Endothelial cell of umbilical vein (primary cell): Measurements from ENCODE around the gene ANGPTL4. TPM values are rescaled to one million over a fixed set of nuclear protein-coding genes. Genes with fewer than 3 reads are reported as not detected.

ENCODE experiments used
- BruUV-seq: library from RNA; stranded (reverse); fragments of 400-500 nt; replicated peaks from 2 replicates; lab custom pipeline; 2021; lab: Mats Ljungman, UMichigan
- CTCF ChIA-PET: fragments of 300-600, 350-600 bp; sonication (Branson Sonifier 250); formaldehyde crosslinking; loops from one replicate; lab custom pipeline; 2021; ENCODE audit warnings: antibody characterized with exemption, inconsistent platforms; lab: Charles Lee
- POLR2A ChIA-PET: fragments of 300-600, 350-600 bp; sonication (Branson Sonifier 250); formaldehyde crosslinking; loops from one replicate; lab custom pipeline; 2021; ENCODE audit warnings: antibody characterized with exemption, inconsistent platforms; lab: Charles Lee
- DNase-seq: peaks from one replicate; pipeline ENCODE4 v3.0.0-alpha.2; 2011; ENCODE audit warnings: low read depth, low spot score
- FAIRE-seq: peaks from 2 replicates; lab custom pipeline; 2011; peaks lifted over from hg19 to GRCh38; lab: Jason Lieb, UNC
- H2AFZ ChIP-seq: 2 replicates; pipeline ENCODE4 v1.6.0; 2012; ENCODE audit warnings: low read depth, low read length, control low read depth, inconsistent platforms
- H3K27ac ChIP-seq: 2 replicates; pipeline ENCODE4 v1.5.1; 2011; ENCODE audit warnings: low read depth, mild to moderate bottlenecking, control low read depth, low read length, moderate library complexity; ENCODE audit not compliant: insufficient read depth
- H3K27me3 ChIP-seq, 2 experiments: 2 replicates each; pipeline versions ENCODE4 v1.6.0 to v1.6.1; 2011; ENCODE audit warnings: low read length in 2 of 2, mixed read lengths in 1 of 2; ENCODE audit not compliant: control insufficient read depth in 2 of 2, insufficient read depth in 2 of 2
- H3K36me3 ChIP-seq, 2 experiments: 2 replicates in 1 of 2; 3 replicates in 1 of 2; pipeline ENCODE4 v1.5.1; 2011; ENCODE audit warnings: low read length in 2 of 2, mild to moderate bottlenecking in 1 of 2, moderate library complexity in 1 of 2; ENCODE audit not compliant: control insufficient read depth in 2 of 2, insufficient read depth in 2 of 2; ENCODE audit errors: extremely low read depth in 1 of 2
- H3K4me1 ChIP-seq: 3 replicates; pipeline ENCODE4 v1.5.1; 2011; ENCODE audit warnings: mild to moderate bottlenecking, low read length; ENCODE audit not compliant: control insufficient read depth, insufficient read depth; ENCODE audit errors: extremely low read depth
- H3K4me2 ChIP-seq: 2 replicates; pipeline ENCODE4 v1.6.1; 2011; ENCODE audit warnings: low read length, control low read depth, mixed read lengths; ENCODE audit not compliant: insufficient read depth
- H3K4me3 ChIP-seq, 3 experiments: fragments of 200-600 bp in 1 of 3; sonication (generic), shearing (Covaris generic) in 1 of 3; replicated peaks in 1 of 3; 2 replicates each; pipeline ENCODE4 v1.5.1; 2011 to 2016; ENCODE audit warnings: control low read depth in 3 of 3, low read length in 3 of 3, mild to moderate bottlenecking in 2 of 3, inconsistent platforms in 1 of 3, low read depth in 1 of 3, moderate library complexity in 1 of 3; ENCODE audit not compliant: insufficient read depth in 1 of 3
- H3K79me2 ChIP-seq: 2 replicates; pipeline ENCODE4 v1.6.0; 2012; ENCODE audit warnings: low read length, inconsistent platforms; ENCODE audit not compliant: control insufficient read depth, insufficient read depth
- H3K9ac ChIP-seq: replicated peaks from 2 replicates; pipeline ENCODE3; 2011; ENCODE audit warnings: low read length, control low read depth; ENCODE audit not compliant: insufficient read depth; ENCODE audit errors: extremely low read depth
- H3K9me1 ChIP-seq: replicated peaks from 3 replicates; pipeline ENCODE4 v1.6.0; 2011; ENCODE audit warnings: mild to moderate bottlenecking, low read length; ENCODE audit not compliant: control insufficient read depth, insufficient read depth; ENCODE audit errors: extremely low read depth
- H3K9me3 ChIP-seq: replicated peaks from 2 replicates; pipeline ENCODE4 v1.5.1; 2012; ENCODE audit warnings: low read length, inconsistent platforms; ENCODE audit not compliant: control insufficient read depth, insufficient read depth
- H4K20me1 ChIP-seq: replicated peaks from 2 replicates; pipeline ENCODE3; 2011; ENCODE audit warnings: mild to moderate bottlenecking, low read length; ENCODE audit not compliant: control insufficient read depth, insufficient read depth; ENCODE audit errors: extremely low read depth
- JUN ChIP-seq: IDR thresholded peaks from 2 replicates; pipeline ENCODE4 v1.6.1; 2011; ENCODE audit warnings: borderline replicate concordance, low read depth; ENCODE audit not compliant: insufficient read length, insufficient read depth
- POLR2AphosphoS5 ChIP-seq: IDR thresholded peaks from 2 replicates; pipeline ENCODE4 v1.6.1; 2012; ENCODE audit warnings: low read depth, mild to moderate bottlenecking, control low read depth, low read length, moderate library complexity; ENCODE audit not compliant: insufficient read depth
- dilution Hi-C: fragments of 300-500 bp; cut with MboI; formaldehyde crosslinking; loops from one replicate; pipeline ENCODE4 v1.15.0; 2019; ENCODE audit warnings: low sequenced_read_pairs; ENCODE audit not compliant: extremely low pct_ligation_motif_present
- intact Hi-C: fragments of 100-400 bp; cut with micrococcal nuclease; formaldehyde crosslinking; loops from one replicate; pipeline ENCODE4 v1.10.0; 2022
- polyA plus RNA-seq, 4 experiments: library from polyadenylated mRNA; depleted of rRNA in 3 of 4; stranded (reverse) in 3 of 4; unstranded in 1 of 4; fragments of >200 nt; gene quantifications; 2 replicates each; pipeline versions ENCODE4 v1.2.1 to v1.2.3, GENCODE V29; 2011 to 2012; ENCODE audit warnings: missing spikeins in 1 of 4
- total RNA-seq: library from RNA; stranded (reverse); gene quantifications from 2 replicates; pipeline ENCODE4 v1.2.3, GENCODE V29; 2021
- TF ChIP-seq, protein P1 (sequence below): IDR thresholded peaks from 2 replicates; pipeline ENCODE4 v1.6.1; 2011; ENCODE audit not compliant: insufficient read depth, insufficient read length
- TF ChIP-seq, protein P2 (sequence below), 2 donors: IDR thresholded peaks; 1 replicate in 1 of 2; 2 replicates in 1 of 2; pipeline ENCODE4 v1.5.1; 2011; ENCODE audit warnings: low read length in 2 of 2, mild to moderate bottlenecking in 2 of 2, moderate library complexity in 2 of 2, control low read depth in 1 of 2, inconsistent platforms in 1 of 2, low read depth in 1 of 2; ENCODE audit not compliant: insufficient read depth in 1 of 2; ENCODE audit errors: extremely low read depth in 1 of 2

Gene ANGPTL4
- total and polyA plus RNA-seq, 2 donors (not counting 3 experiments of a cell fraction or from before 2014, with no cell fraction given): 3.9 to 14.1 TPM

DNA sequence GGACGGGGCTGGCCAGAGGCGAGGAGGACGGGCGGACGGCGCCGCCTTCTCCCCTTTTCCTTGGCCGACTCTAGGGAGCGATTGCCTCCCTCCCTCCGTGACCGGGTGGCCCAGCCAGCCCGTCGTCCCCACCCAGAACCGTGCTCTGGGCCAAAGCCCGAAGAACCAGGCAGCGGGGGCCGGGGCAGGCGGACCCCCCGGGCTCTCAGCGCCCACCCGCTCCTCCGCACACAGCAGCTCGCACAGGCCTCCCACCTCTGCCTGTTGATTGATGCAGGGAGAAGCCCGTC, 39.8 kb downstream of the ANGPTL4 start:
- no peak overlapping the region for H3K4me2 ChIP-seq
- TF ChIP-seq, protein P1, sequence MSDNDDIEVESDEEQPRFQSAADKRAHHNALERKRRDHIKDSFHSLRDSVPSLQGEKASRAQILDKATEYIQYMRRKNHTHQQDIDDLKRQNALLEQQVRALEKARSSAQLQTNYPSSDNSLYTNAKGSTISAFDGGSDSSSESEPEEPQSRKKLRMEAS: no peak
- TF ChIP-seq, protein P2, sequence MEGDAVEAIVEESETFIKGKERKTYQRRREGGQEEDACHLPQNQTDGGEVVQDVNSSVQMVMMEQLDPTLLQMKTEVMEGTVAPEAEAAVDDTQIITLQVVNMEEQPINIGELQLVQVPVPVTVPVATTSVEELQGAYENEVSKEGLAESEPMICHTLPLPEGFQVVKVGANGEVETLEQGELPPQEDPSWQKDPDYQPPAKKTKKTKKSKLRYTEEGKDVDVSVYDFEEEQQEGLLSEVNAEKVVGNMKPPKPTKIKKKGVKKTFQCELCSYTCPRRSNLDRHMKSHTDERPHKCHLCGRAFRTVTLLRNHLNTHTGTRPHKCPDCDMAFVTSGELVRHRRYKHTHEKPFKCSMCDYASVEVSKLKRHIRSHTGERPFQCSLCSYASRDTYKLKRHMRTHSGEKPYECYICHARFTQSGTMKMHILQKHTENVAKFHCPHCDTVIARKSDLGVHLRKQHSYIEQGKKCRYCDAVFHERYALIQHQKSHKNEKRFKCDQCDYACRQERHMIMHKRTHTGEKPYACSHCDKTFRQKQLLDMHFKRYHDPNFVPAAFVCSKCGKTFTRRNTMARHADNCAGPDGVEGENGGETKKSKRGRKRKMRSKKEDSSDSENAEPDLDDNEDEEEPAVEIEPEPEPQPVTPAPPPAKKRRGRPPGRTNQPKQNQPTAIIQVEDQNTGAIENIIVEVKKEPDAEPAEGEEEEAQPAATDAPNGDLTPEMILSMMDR (IDR thresholded peaks at IDR 0.05; ENCODE audit: extremely low read depth in 1 of 2, insufficient read depth in 1 of 2, low read depth in 1 of 2, low read length in 2 of 2): no peak
- TF ChIP-seq POLR2AphosphoS5 (no peak), JUN (no peak)
- no peaks in the 10 kb centered on the region for H4K20me1 ChIP-seq
- H3K9me3 ChIP-seq: no peaks in the 10 kb centered on the region
- H3K27me3 ChIP-seq: no peaks in the 10 kb centered on the region
- FAIRE-seq: no peak
- ChIA-PET CTCF (interaction anchor here (1.0 to 2.0 kb wide), 2 partner anchors 9 to 66 kb away, joined by 3 to 9 read pairs; partner anchors contain the start of gene MARCHF2), POLR2A (no interaction called here)
- H3K9ac ChIP-seq: no peak overlapping the region
- no peak for DNase-seq
- TSS peak; percentile 53 for BruUV-seq
- H3K27ac ChIP-seq: no peak overlapping the region
- peaks cover 0 to 31% of the 10 kb centered on the region in 2 experiments for H3K36me3 ChIP-seq
- H3K79me2 ChIP-seq: no peaks in the 10 kb centered on the region
- intact Hi-C loops: no loop called here
- H3K4me1 ChIP-seq: no peaks in the 10 kb centered on the region
- no peaks in the 10 kb centered on the region for H3K9me1 ChIP-seq
- H3K4me3 ChIP-seq: no peak overlapping the region
- no peak overlapping the region for H2AFZ ChIP-seq
- dilution Hi-C loops: no loop called here
